Vagina (tissue), 2 donors: Measurements from ENCODE around the gene LRRC43.

Experiments used
- CTCF ChIP-seq, 3 experiments: fragments of 450-650 bp in 2 of 3; fragments of 200-600 bp in 1 of 3; sonication (generic) in 1 of 3; IDR thresholded peaks; one replicate each; pipeline ENCODE4 v1.5.1; 2017 to 2019; ENCODE audit warnings: antibody characterized with exemption in 3 of 3, mild to moderate bottlenecking in 2 of 3, moderate library complexity in 2 of 3
- POLR2A ChIP-seq, 2 donors: fragments of 450-650 bp; IDR thresholded peaks; one replicate each; pipeline ENCODE4 v1.6.1; 2017; ENCODE audit warnings: antibody characterized with exemption in 2 of 2, mild to moderate bottlenecking in 2 of 2, moderate library complexity in 2 of 2
- POLR2AphosphoS5 ChIP-seq, 2 donors: sonication (generic); formaldehyde crosslinking; IDR thresholded peaks; one replicate each; pipeline ENCODE4 v1.9.0; 2017; ENCODE audit warnings: antibody characterized with exemption in 2 of 2, mild to moderate bottlenecking in 2 of 2, low read depth in 1 of 2; ENCODE audit not compliant: insufficient read depth in 1 of 2

GRCh38 chr12:122232691-122233090 is 49.8 kb downstream of the LRRC43 start:
- no peak for TF ChIP-seq POLR2AphosphoS5 (IDR thresholded peaks at IDR 0.05; ENCODE audit: insufficient read depth in 1 of 2, low read depth in 1 of 2)
- no peak for TF ChIP-seq CTCF (IDR thresholded peaks at IDR 0.05)
- no peak for TF ChIP-seq POLR2A (IDR thresholded peaks at IDR 0.05)
